HG03354 (cell line): Measurements from ENCODE around the gene TSKS.

ENCODE experiments used
- ATAC-seq: cut with Tn5 transposase; IDR thresholded peaks from one replicate; pipeline ENCODE4 v1.9.1; 2021; ENCODE audit warnings: mild to moderate bottlenecking; ENCODE audit not compliant: unreplicated experiment, poor library complexity, severe bottlenecking

TSKS gene

DNA sequence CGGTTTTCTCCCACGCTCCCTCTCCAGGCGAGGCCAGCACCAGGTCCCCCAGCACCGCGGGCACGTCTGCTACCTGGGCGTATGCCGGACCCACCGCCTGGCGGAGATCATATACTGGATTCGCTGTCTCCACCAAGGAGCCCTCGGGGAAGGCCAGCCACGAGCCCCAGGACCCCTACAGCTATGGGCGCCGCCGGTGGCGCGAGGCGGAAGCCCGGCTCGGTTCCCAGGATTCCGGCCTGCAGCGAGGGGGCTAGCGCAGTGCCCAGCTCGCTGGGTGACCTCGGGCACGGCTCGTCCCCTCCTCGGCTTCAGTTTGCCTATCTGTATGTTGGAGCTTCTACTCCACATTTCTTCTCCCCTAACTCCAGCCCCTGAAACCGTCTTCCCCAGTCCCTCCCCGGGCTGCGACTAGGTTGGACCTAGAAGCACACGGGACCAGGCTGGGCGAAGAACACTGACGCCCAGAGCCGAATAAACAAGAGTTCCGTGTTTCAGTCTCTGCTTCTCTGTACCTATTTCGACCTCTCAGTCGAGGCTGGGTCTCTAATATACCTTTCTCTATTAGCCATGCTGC lies 72.9 kb downstream of the TSKS start:
- ATAC-seq, result no peak
